Activated B cell treated with CpG ODN at 0.5 μM for 24 hours (primary cell): Measurements from ENCODE around the gene CD63. TPM values are rescaled to one million over a fixed set of nuclear protein-coding genes. Genes with fewer than 3 reads are reported as not detected.

ENCODE experiments used
- ATAC-seq: fragments of 200-7000 bp; cut with Tn5 transposase; one replicate; pipeline ENCODE4 v1.10.0; 2021; ENCODE audit warnings: low read depth, mild to moderate bottlenecking, moderate library complexity
- CTCF ChIA-PET: fragments of 350-600 bp; sonication (Branson Sonifier 250); formaldehyde crosslinking; loops from one replicate; lab custom pipeline; 2021; ENCODE audit warnings: antibody characterized with exemption; lab: Charles Lee
- POLR2A ChIA-PET: fragments of 350-600 bp; sonication (Branson Sonifier 250); formaldehyde crosslinking; loops from one replicate; lab custom pipeline; 2021; ENCODE audit warnings: antibody characterized with exemption; lab: Charles Lee
- DNase-seq: peaks from one replicate; pipeline ENCODE4 v3.0.0; 2022
- H3K27ac Mint-ChIP-seq: one replicate; pipeline ENCODE4 v1.8.0; 2020; ENCODE audit warnings: mixed read lengths
- H3K27me3 Mint-ChIP-seq: one replicate; pipeline ENCODE4 v1.8.0; 2021; ENCODE audit warnings: mixed read lengths
- H3K36me3 Mint-ChIP-seq: one replicate; pipeline ENCODE4 v1.8.0; 2021; ENCODE audit warnings: low read depth, mixed read lengths
- H3K4me1 Mint-ChIP-seq: one replicate; pipeline ENCODE4 v1.8.0; 2021; ENCODE audit warnings: mixed read lengths
- H3K4me3 Mint-ChIP-seq: one replicate; pipeline ENCODE4 v1.8.0; 2020; ENCODE audit warnings: mild to moderate bottlenecking, mixed read lengths
- H3K9me3 Mint-ChIP-seq: one replicate; pipeline ENCODE4 v1.8.0; 2020; ENCODE audit warnings: mixed read lengths
- intact Hi-C: fragments of 100-400 bp; cut with micrococcal nuclease; formaldehyde crosslinking; loops from one replicate; pipeline ENCODE4 v1.15.1; 2024
- total RNA-seq: library from RNA; stranded (reverse); gene quantifications from 2 replicates; pipeline ENCODE4 v1.2.3, GENCODE V29; 2022
- TF ChIP-seq, protein P1 (sequence below): fragments of 200-600 bp; IDR thresholded peaks from one replicate; pipeline ENCODE4 v1.8.0; 2022; ENCODE audit warnings: antibody characterized with exemption, mild to moderate bottlenecking

CD63 gene
- total RNA-seq, 1 donor from 2014 or later, result 104 TPM

- intact Hi-C loops, result no loop called here
- peaks cover 23% of the 10 kb centered on the region for H3K4me1 Mint-ChIP-seq
- H3K27me3 Mint-ChIP-seq, result peaks cover 4% of the 10 kb centered on the region
- ATAC-seq (no peak), DNase-seq (no peak)
- no peaks in the 10 kb centered on the region for H3K9me3 Mint-ChIP-seq
- no peaks in the 10 kb centered on the region for H3K36me3 Mint-ChIP-seq
- TF ChIP-seq, protein P1, sequence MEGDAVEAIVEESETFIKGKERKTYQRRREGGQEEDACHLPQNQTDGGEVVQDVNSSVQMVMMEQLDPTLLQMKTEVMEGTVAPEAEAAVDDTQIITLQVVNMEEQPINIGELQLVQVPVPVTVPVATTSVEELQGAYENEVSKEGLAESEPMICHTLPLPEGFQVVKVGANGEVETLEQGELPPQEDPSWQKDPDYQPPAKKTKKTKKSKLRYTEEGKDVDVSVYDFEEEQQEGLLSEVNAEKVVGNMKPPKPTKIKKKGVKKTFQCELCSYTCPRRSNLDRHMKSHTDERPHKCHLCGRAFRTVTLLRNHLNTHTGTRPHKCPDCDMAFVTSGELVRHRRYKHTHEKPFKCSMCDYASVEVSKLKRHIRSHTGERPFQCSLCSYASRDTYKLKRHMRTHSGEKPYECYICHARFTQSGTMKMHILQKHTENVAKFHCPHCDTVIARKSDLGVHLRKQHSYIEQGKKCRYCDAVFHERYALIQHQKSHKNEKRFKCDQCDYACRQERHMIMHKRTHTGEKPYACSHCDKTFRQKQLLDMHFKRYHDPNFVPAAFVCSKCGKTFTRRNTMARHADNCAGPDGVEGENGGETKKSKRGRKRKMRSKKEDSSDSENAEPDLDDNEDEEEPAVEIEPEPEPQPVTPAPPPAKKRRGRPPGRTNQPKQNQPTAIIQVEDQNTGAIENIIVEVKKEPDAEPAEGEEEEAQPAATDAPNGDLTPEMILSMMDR, result no peak
- no peak overlapping the region for H3K4me3 Mint-ChIP-seq
- H3K27ac Mint-ChIP-seq, result no peak overlapping the region
- ChIA-PET CTCF (no interaction called here), POLR2A (interaction anchor here (1.1 to 1.5 kb wide), 2 partner anchors 18 to 33 kb away, joined by 3 to 4 read pairs; no protein-coding TSS in a partner anchor)
Observed at GRCh38 chr12:55704824-55705718, 23.7 kb downstream of the CD63 start.

DNA sequence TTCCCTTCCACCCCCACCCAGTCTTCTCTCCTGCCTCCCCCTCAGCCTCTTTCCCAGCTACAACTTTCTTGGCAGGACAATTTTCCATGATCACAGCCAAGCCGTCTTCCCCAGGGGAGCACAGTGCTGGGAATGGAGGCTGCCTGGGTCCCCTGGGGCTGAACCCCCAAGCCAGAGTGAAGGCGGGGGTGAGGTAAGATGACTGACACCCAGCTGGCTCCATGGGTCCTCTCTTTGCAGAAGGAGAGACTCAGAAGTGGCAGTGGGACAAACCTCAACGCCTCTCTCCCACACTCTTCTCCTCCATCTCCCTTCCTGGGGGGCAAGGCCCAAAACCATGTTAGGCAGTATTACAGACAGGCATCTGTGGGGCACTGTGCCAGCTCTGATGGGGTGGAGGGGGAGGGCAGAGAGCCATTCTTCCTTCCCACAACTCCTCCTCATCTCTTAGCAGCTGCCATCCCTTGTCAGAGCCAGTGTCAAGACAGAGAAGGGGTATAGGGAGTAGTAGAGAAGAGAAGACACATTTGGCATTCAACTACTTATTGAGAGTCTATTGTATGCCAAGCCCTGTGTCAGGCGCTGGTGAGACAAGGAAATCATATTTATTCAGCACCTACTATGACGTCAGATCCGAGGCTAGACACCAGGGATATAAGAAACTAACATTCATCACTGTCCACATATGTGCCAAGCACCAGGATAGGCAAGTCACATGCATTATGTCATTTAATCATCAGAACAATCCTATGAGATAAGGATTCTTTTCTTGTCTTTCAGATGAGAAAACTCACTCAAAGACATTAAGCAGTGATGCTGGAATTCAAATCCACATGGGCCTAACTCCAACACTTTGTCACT lies 24.7 kb downstream of the CD63 start:
- Mint-ChIP-seq H3K27me3 (peaks cover 5% of the 10 kb centered on the region), H3K4me1 (peaks cover 20% of the 10 kb centered on the region), H3K27ac (no peak overlapping the region), H3K36me3 (no peaks in the 10 kb centered on the region), H3K4me3 (no peak overlapping the region), H3K9me3 (no peaks in the 10 kb centered on the region)
- intact Hi-C loops, result no loop called here
- DNase-seq (no peak), ATAC-seq (no peak)
- CTCF ChIA-PET, result no interaction called here
- POLR2A ChIA-PET, result interaction anchor here (0.7 kb wide), 1 partner anchor 18 kb away, joined by 8 read pairs; no protein-coding TSS in a partner anchor
- TF ChIP-seq, protein P1, result no peak

- Mint-ChIP-seq H3K27me3 (peaks cover 2% of the 10 kb centered on the region), H3K36me3 (no peaks in the 10 kb centered on the region), H3K27ac (no peak overlapping the region), H3K4me1 (peaks cover 12% of the 10 kb centered on the region), H3K4me3 (no peak overlapping the region), H3K9me3 (no peaks in the 10 kb centered on the region)
- DNase-seq, result no peak
- CTCF ChIA-PET, result no interaction called here
- POLR2A ChIA-PET, result no interaction called here
- ATAC-seq, result no peak
- intact Hi-C loops, result no loop called here
- TF ChIP-seq, protein P1, result no peak
Observed at GRCh38 chr12:55703288-55703687, 25.5 kb downstream of the CD63 start.

GRCh38 chr12:55702861-55703260 lies 25.9 kb downstream of the CD63 start:
- Mint-ChIP-seq H3K4me1 (peaks cover 8% of the 10 kb centered on the region), H3K4me3 (no peak overlapping the region), H3K9me3 (no peaks in the 10 kb centered on the region), H3K27me3 (peaks cover 2% of the 10 kb centered on the region), H3K36me3 (no peaks in the 10 kb centered on the region), H3K27ac (no peak overlapping the region)
- TF ChIP-seq, protein P1, result no peak
- ATAC-seq, result no peak
- DNase-seq, result no peak
- intact Hi-C loops, result no loop called here
- CTCF ChIA-PET, result no interaction called here
- POLR2A ChIA-PET, result no interaction called here
